SK-N-SH treated with all-trans-retinoic acid at 6 μM for 48 hours (cell line): ENCODE measurements around the gene GALC.

Experiments
- ISL1 ChIP-seq: fragments of 250-450 bp; sonication (Bioruptor Pico); IDR thresholded peaks from 2 replicates; pipeline ENCODE4 v2.1.2; 2022; ENCODE audit warnings: mild to moderate bottlenecking, moderate library complexity
- OSR1 ChIP-seq: fragments of 250-450 bp; sonication (Bioruptor Pico); IDR thresholded peaks from 2 replicates; pipeline ENCODE4 v1.8.0; 2022; ENCODE audit warnings: moderate library complexity, mild to moderate bottlenecking, inconsistent platforms
- TOX ChIP-seq: fragments of 250-450 bp; sonication (Bioruptor Pico); IDR thresholded peaks from 2 replicates; pipeline ENCODE4 v1.8.0; 2021; ENCODE audit warnings: mild to moderate bottlenecking, moderate library complexity, borderline replicate concordance
- ZFP3 ChIP-seq: fragments of 250-450 bp; sonication (Bioruptor Pico); IDR thresholded peaks from 2 replicates; pipeline ENCODE4 v1.5.0; 2020; ENCODE audit warnings: mild to moderate bottlenecking, moderate library complexity
- TF ChIP-seq, protein P1 (sequence below): fragments of 250-450 bp; sonication (Bioruptor Pico); IDR thresholded peaks from 2 replicates; pipeline ENCODE4 v1.8.0; 2020; ENCODE audit warnings: mild to moderate bottlenecking, moderate library complexity, borderline replicate concordance

DNA sequence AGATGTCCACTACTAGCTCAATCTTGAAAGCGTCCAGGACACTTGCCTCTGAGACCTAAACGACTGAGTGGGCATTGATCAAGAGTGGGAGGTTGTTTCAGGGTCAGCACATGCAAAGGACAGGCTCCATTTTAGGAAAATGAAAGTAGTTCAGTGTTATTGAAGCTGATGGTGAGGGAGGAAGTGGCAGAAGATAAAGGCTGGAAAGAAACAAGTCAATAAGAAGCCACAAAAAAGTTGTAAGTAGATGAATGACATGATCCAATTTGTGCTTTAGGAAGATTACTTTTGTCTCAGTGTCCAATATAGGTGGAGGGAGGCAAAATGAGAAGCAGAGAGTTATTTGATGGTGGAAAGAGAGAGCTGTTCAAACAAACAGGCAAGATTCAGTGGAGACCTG, 33.9 kb upstream of the GALC start:
- TF ChIP-seq ZFP3 (CRISPR knock-in tag) (no peak), TOX (CRISPR knock-in tag) (no peak), ISL1 (no peak), OSR1 (no peak)
- TF ChIP-seq, protein P1, sequence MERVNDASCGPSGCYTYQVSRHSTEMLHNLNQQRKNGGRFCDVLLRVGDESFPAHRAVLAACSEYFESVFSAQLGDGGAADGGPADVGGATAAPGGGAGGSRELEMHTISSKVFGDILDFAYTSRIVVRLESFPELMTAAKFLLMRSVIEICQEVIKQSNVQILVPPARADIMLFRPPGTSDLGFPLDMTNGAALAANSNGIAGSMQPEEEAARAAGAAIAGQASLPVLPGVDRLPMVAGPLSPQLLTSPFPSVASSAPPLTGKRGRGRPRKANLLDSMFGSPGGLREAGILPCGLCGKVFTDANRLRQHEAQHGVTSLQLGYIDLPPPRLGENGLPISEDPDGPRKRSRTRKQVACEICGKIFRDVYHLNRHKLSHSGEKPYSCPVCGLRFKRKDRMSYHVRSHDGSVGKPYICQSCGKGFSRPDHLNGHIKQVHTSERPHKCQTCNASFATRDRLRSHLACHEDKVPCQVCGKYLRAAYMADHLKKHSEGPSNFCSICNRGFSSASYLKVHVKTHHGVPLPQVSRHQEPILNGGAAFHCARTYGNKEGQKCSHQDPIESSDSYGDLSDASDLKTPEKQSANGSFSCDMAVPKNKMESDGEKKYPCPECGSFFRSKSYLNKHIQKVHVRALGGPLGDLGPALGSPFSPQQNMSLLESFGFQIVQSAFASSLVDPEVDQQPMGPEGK (CRISPR knock-in tag): no peak
